HG02943 (cell line): ENCODE measurements around the gene ZSWIM7.
"Not testable (repeated sequence)": the region's sequence is repeated elsewhere in the genome, so short reads cannot be mapped to it uniquely, and the experiment has no call there.

ENCODE experiments used
- ATAC-seq: cut with Tn5 transposase; IDR thresholded peaks from one replicate; pipeline ENCODE4 v1.9.1; 2021; ENCODE audit warnings: mild to moderate bottlenecking, low read depth, moderate library complexity; ENCODE audit not compliant: unreplicated experiment

The ZSWIM7 gene

GRCh38 chr17:15999974-16000827 is 697 bp upstream of the ZSWIM7 start:
- peak; percentile 39 for ATAC-seq

- no peak for ATAC-seq
These were observed 1.4 kb downstream of the ZSWIM7 start for GRCh38 chr17:15998031-15998562.

- ATAC-seq: no peak
These were observed 3.2 kb downstream of the ZSWIM7 start for GRCh38 chr17:15996322-15996721.

- no peak for ATAC-seq
These were observed 17.6 kb downstream of the ZSWIM7 start for GRCh38 chr17:15981646-15982580.

GRCh38 chr17:15981208-15981607 is 18.3 kb downstream of the ZSWIM7 start:
- no peak for ATAC-seq

- ATAC-seq: not testable (repeated sequence)
These were observed 20.5 kb downstream of the ZSWIM7 start for GRCh38 chr17:15979013-15979412.

GRCh38 chr17:15978606-15979005 is 20.9 kb downstream of the ZSWIM7 start:
- ATAC-seq: no peak

- ATAC-seq: no peak
These were observed 21.6 kb downstream of the ZSWIM7 start for GRCh38 chr17:15977894-15978293.

GRCh38 chr17:15973834-15974233 is 25.7 kb downstream of the ZSWIM7 start:
- no peak for ATAC-seq

- no peak for ATAC-seq
These were observed 26.5 kb downstream of the ZSWIM7 start for GRCh38 chr17:15973016-15973415.

GRCh38 chr17:15972497-15972951 is 27.0 kb downstream of the ZSWIM7 start:
- ATAC-seq: no peak

GRCh38 chr17:15971882-15972281 is 27.6 kb downstream of the ZSWIM7 start:
- no peak for ATAC-seq

GRCh38 chr17:15971098-15971678 is 28.3 kb downstream of the ZSWIM7 start:
- no peak for ATAC-seq

- no peak for ATAC-seq
These were observed 29.0 kb downstream of the ZSWIM7 start for GRCh38 chr17:15970500-15970899.

- ATAC-seq: no peak
These were observed 30.0 kb downstream of the ZSWIM7 start for GRCh38 chr17:15969463-15969862.

- no peak for ATAC-seq
These were observed 31.7 kb downstream of the ZSWIM7 start for GRCh38 chr17:15967706-15968399.

- ATAC-seq: no peak
These were observed 32.6 kb downstream of the ZSWIM7 start for GRCh38 chr17:15966879-15967248.

- no peak for ATAC-seq
These were observed 33.2 kb downstream of the ZSWIM7 start for GRCh38 chr17:15966183-15966878.

- ATAC-seq: no peak
These were observed 34.0 kb downstream of the ZSWIM7 start for GRCh38 chr17:15965528-15965927.
